OCI-LY7 (cell line): Measurements from ENCODE around the gene CHST3.

Experiments
- CTCF ChIP-seq: fragments of 200-600 bp; sonication (generic); conservative IDR thresholded peaks from 2 replicates; pipeline ENCODE4 v1.5.1; 2014; ENCODE audit warnings: mild to moderate bottlenecking, antibody characterized with exemption, low read length, moderate library complexity, mixed read lengths
- EZH2phosphoT487 ChIP-seq: fragments of 200-600 bp; sonication (generic); IDR thresholded peaks from 2 replicates; pipeline ENCODE4 v1.6.1; 2018; ENCODE audit warnings: low read depth, borderline replicate concordance, mild to moderate bottlenecking, mixed run types, antibody characterized with exemption, low read length, moderate library complexity, mixed read lengths

DNA sequence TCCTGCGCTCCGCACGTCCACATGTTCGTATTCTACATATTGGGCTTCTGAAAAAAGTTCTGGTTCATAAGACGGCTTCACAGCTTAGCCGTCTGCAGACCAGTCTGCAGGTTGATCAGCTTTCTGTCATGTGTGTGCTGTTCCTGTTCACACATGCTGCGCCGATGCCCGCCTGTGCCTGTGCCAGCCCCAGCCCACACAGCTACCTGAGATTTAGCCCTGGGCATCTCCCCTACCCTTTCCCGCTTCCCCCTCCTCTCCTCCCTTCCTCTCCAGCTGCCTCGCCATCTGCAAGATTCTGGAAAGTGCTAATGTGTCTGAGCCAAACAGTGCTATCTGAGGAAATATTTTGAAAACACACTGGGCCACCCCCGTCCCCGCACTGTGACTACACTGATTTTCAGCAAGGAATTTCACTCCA is 7.1 kb downstream of the CHST3 start:
- no peak for TF ChIP-seq CTCF
- TF ChIP-seq EZH2phosphoT487, result no peak
